GM23338 (cell line): ENCODE data around the gene CHMP3. TPM values are rescaled to one million over a fixed set of nuclear protein-coding genes. Genes with fewer than 3 reads are reported as not detected.

Source experiments
- ATAC-seq: fragments of 200-7000 bp; cut with Tn5 transposase; 3 replicates; pipeline ENCODE4 v1.9.1; 2020
- DNase-seq: peaks from one replicate; pipeline ENCODE4 v3.0.0-alpha.2; 2015; ENCODE audit warnings: low spot score
- H2AFZ ChIP-seq: fragments of 200-600 bp; sonication (generic); 2 replicates; pipeline ENCODE4 v1.8.0; 2016; ENCODE audit warnings: antibody characterized with exemption, mild to moderate bottlenecking, moderate library complexity
- H3F3A ChIP-seq: fragments of 200-600 bp; sonication (generic); replicated peaks from 2 replicates; pipeline ENCODE4 v1.8.0; 2017; ENCODE audit warnings: antibody characterized with exemption, mixed run types, low read depth
- H3K27ac ChIP-seq: fragments of 200-600 bp; sonication (generic); 2 replicates; pipeline ENCODE4 v1.6.1; 2016; ENCODE audit warnings: low read depth
- H3K27me3 ChIP-seq: fragments of 200-600 bp; sonication (generic); 2 replicates; pipeline ENCODE4 v1.8.0; 2016; ENCODE audit warnings: mild to moderate bottlenecking, mixed run types, moderate library complexity; ENCODE audit not compliant: insufficient read depth
- H3K36me3 ChIP-seq: fragments of 200-600 bp; sonication (generic); 2 replicates; pipeline ENCODE4 v1.8.0; 2016; ENCODE audit warnings: mild to moderate bottlenecking; ENCODE audit not compliant: insufficient read depth
- H3K4me1 ChIP-seq: fragments of 200-600 bp; sonication (generic); 2 replicates; pipeline ENCODE4 v1.8.0; 2016; ENCODE audit warnings: mild to moderate bottlenecking, moderate library complexity; ENCODE audit not compliant: insufficient read depth
- H3K4me2 ChIP-seq: fragments of 200-600 bp; sonication (generic); 2 replicates; pipeline ENCODE4 v1.7.1; 2017; ENCODE audit warnings: mixed run types
- H3K4me3 ChIP-seq: fragments of 200-600 bp; sonication (generic); 2 replicates; pipeline ENCODE4 v1.6.1; 2016; ENCODE audit warnings: mixed run types
- H3K79me2 ChIP-seq: fragments of 200-600 bp; sonication (generic); replicated peaks from 2 replicates; pipeline ENCODE4 v1.8.0; 2017; ENCODE audit warnings: mild to moderate bottlenecking; ENCODE audit not compliant: insufficient read depth
- H3K9me2 ChIP-seq: fragments of 200-600 bp; sonication (generic); 2 replicates; pipeline ENCODE4 v1.8.0; 2017; ENCODE audit not compliant: insufficient read depth
- H4K20me1 ChIP-seq: fragments of 200-600 bp; sonication (generic); replicated peaks from 2 replicates; pipeline ENCODE4 v1.8.0; 2017; ENCODE audit warnings: mild to moderate bottlenecking; ENCODE audit not compliant: insufficient read depth
- H3K27ac Mint-ChIP-seq: 2 replicates; pipeline ENCODE4 v1.8.0; 2020; ENCODE audit warnings: inconsistent platforms, mild to moderate bottlenecking, moderate library complexity, mixed read lengths
- H3K27me3 Mint-ChIP-seq: 3 replicates; pipeline ENCODE4 v1.8.0; 2022; ENCODE audit warnings: low read depth, mild to moderate bottlenecking, moderate library complexity, mixed read lengths, inconsistent platforms; ENCODE audit not compliant: insufficient read depth, poor library complexity
- H3K36me3 Mint-ChIP-seq: 3 replicates; pipeline ENCODE4 v1.8.0; 2021; ENCODE audit warnings: low read depth, mild to moderate bottlenecking, inconsistent platforms, moderate library complexity, mixed read lengths
- H3K4me1 Mint-ChIP-seq: 3 replicates; pipeline ENCODE4 v1.8.0; 2020; ENCODE audit warnings: mild to moderate bottlenecking, inconsistent platforms, mixed read lengths
- H3K4me3 Mint-ChIP-seq: 3 replicates; pipeline ENCODE4 v1.8.0; 2021; ENCODE audit warnings: moderate library complexity, mild to moderate bottlenecking, inconsistent platforms, mixed read lengths
- H3K9me3 Mint-ChIP-seq: 3 replicates; pipeline ENCODE4 v1.8.0; 2020; ENCODE audit warnings: moderate library complexity, mild to moderate bottlenecking, inconsistent platforms, mixed read lengths
- CREB1 ChIP-seq: fragments of 250-450 bp; sonication (Bioruptor Pico); IDR thresholded peaks from 2 replicates; pipeline ENCODE4 v1.5.0; 2020; ENCODE audit warnings: low read depth, mild to moderate bottlenecking, moderate library complexity
- CTCF ChIP-seq, 2 experiments: fragments of 200-600 bp in 1 of 2; sonication (generic) in 1 of 2; conservative IDR thresholded peaks; 2 replicates each; pipeline versions ENCODE4 v1.5.1 to v1.6.1; 2016 to 2017; ENCODE audit warnings: antibody characterized with exemption in 2 of 2, low read depth in 2 of 2, mild to moderate bottlenecking in 2 of 2, moderate library complexity in 1 of 2
- EZH2 ChIP-seq: fragments of 200-600 bp; sonication (generic); IDR thresholded peaks from one replicate; pipeline ENCODE4 v1.8.0; 2017; ENCODE audit warnings: antibody characterized with exemption, mild to moderate bottlenecking, low read depth; ENCODE audit not compliant: unreplicated experiment
- JUNB ChIP-seq: IDR thresholded peaks from one replicate; pipeline ENCODE4 v1.6.1; 2016; ENCODE audit warnings: antibody characterized with exemption; ENCODE audit not compliant: unreplicated experiment
- NANOG ChIP-seq: IDR thresholded peaks from 2 replicates; pipeline ENCODE4 v1.6.1; 2016; ENCODE audit warnings: antibody characterized with exemption, borderline replicate concordance
- STAT1 ChIP-seq: IDR thresholded peaks from one replicate; pipeline ENCODE4 v1.6.1; 2016; ENCODE audit warnings: antibody characterized with exemption; ENCODE audit not compliant: unreplicated experiment
- ZNF114 ChIP-seq: fragments of 250-450 bp; sonication (Bioruptor Pico); IDR thresholded peaks from 2 replicates; pipeline ENCODE4 v1.5.0; 2020; ENCODE audit warnings: mild to moderate bottlenecking, moderate library complexity
- ZNF331 ChIP-seq: fragments of 250-450 bp; sonication (Bioruptor Pico); IDR thresholded peaks from 2 replicates; pipeline ENCODE4 v1.5.0; 2020; ENCODE audit warnings: low read depth, mild to moderate bottlenecking, moderate library complexity
- polyA plus RNA-seq: library from polyadenylated mRNA; unstranded; fragments of >200 nt; fragmentation: Nextera tagmentation; extraction: Ambion mirVana; gene quantifications from 2 replicates; pipeline ENCODE4 v1.2.1, GENCODE V29; 2016
- total RNA-seq: library from RNA; depleted of rRNA; stranded (reverse); fragments of >200 nt; shearing (Covaris generic); gene quantifications from 2 replicates; pipeline ENCODE4 v1.2.3, GENCODE V29; 2014
- TF ChIP-seq, protein P1 (sequence below): IDR thresholded peaks from 2 replicates; pipeline ENCODE4 v1.6.1; 2016; ENCODE audit warnings: antibody characterized with exemption

The CHMP3 gene
- total and polyA plus RNA-seq, 2 experiments from 2014 or later, result 15.5 to 15.6 TPM

- TF ChIP-seq, protein P1, sequence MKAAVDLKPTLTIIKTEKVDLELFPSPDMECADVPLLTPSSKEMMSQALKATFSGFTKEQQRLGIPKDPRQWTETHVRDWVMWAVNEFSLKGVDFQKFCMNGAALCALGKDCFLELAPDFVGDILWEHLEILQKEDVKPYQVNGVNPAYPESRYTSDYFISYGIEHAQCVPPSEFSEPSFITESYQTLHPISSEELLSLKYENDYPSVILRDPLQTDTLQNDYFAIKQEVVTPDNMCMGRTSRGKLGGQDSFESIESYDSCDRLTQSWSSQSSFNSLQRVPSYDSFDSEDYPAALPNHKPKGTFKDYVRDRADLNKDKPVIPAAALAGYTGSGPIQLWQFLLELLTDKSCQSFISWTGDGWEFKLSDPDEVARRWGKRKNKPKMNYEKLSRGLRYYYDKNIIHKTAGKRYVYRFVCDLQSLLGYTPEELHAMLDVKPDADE, result no peak
- TF ChIP-seq CREB1 (no peak), JUNB (no peak), NANOG (no peak)
Measured at GRCh38 chr2:86543793-86544192, 19.4 kb downstream of the CHMP3 start (continued).

DNA sequence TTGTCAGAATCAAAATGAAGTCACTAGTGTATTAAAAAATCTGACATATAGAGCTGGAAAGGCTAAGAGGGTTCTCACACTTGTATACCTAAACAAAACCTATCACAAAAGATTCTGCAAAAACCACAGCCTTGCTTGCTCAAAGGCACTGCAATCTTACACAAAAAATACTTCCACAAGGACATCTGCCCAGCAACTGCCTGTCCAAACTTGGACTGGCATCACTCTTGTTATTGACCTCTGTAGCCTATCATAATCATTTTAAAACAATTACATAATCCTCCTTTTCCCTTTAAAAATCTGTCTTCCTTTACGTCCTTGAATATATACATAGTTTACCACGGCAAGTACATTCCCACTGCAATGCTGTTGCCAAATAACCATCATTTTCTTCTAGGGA lies 19.9 kb downstream of the CHMP3 start:
- no peak overlapping the region for H2AFZ ChIP-seq
- ATAC-seq, result no peak

GRCh38 chr2:86542814-86543213 lies 20.4 kb downstream of the CHMP3 start:
- Mint-ChIP-seq H3K27ac (no peak overlapping the region), H3K36me3 (peaks cover 64% of the 10 kb centered on the region), H3K27me3 (peaks cover 13% of the 10 kb centered on the region), H3K9me3 (peaks cover 41% of the 10 kb centered on the region), H3K4me1 (peaks cover 8% of the 10 kb centered on the region), H3K4me3 (no peak overlapping the region)
- DNase-seq (no peak), ATAC-seq (no peak)
- Histone ChIP-seq H3K27ac (no peak overlapping the region), H3K27me3 (no peaks in the 10 kb centered on the region), H3K4me2 (no peak overlapping the region), H3K9me2 (no peaks in the 10 kb centered on the region), H3K4me1 (no peaks in the 10 kb centered on the region), H3K79me2 (peaks cover 4% of the 10 kb centered on the region; the same call in 1 of the 2 replicates), H4K20me1 (no peaks in the 10 kb centered on the region), H3K36me3 (peaks cover 15% of the 10 kb centered on the region), H3F3A (no peaks in the 10 kb centered on the region), H2AFZ (no peak overlapping the region), H3K4me3 (no peak overlapping the region)
- TF ChIP-seq CREB1, result no peak
- no peak for TF ChIP-seq ZNF114
- no peak for TF ChIP-seq EZH2
- TF ChIP-seq, protein P1, result no peak
- TF ChIP-seq CTCF (conservative IDR thresholded peaks at IDR 0.05; ENCODE audit: low read depth in 2 of 2), result no peak

More for the DNA sequence above, 19.9 kb downstream of the CHMP3 start:
- H3K27ac Mint-ChIP-seq, result no peak overlapping the region
- H3K4me1 ChIP-seq, result no peaks in the 10 kb centered on the region
- TF ChIP-seq STAT1, result no peak
- no peak for TF ChIP-seq CTCF (conservative IDR thresholded peaks at IDR 0.05; ENCODE audit: low read depth in 2 of 2)
- no peak for TF ChIP-seq ZNF114
- TF ChIP-seq NANOG, result no peak
- TF ChIP-seq ZNF331 (CRISPR knock-in tag), result no peak
- H3K27ac ChIP-seq, result no peak overlapping the region
- H3F3A ChIP-seq, result no peaks in the 10 kb centered on the region
- peaks cover 18% of the 10 kb centered on the region for H3K36me3 ChIP-seq
- H3K79me2 ChIP-seq, result peaks cover 6% of the 10 kb centered on the region; the same call in 1 of the 2 replicates
- peaks cover 8% of the 10 kb centered on the region for H3K4me1 Mint-ChIP-seq
- H3K4me3 ChIP-seq, result no peak overlapping the region
- peaks cover 46% of the 10 kb centered on the region for H3K9me3 Mint-ChIP-seq
- no peak overlapping the region for H3K4me2 ChIP-seq
- DNase-seq, result no peak
- H3K27me3 ChIP-seq, result no peaks in the 10 kb centered on the region
- peaks cover 13% of the 10 kb centered on the region for H3K27me3 Mint-ChIP-seq
- no peaks in the 10 kb centered on the region for H4K20me1 ChIP-seq
- no peak overlapping the region for H3K4me3 Mint-ChIP-seq
- H3K36me3 Mint-ChIP-seq, result peaks cover 64% of the 10 kb centered on the region
- H3K9me2 ChIP-seq, result no peaks in the 10 kb centered on the region
